ENCODE data around the gene COL27A1. TPM values are rescaled to one million over a fixed set of nuclear protein-coding genes. Genes with fewer than 3 reads are reported as not detected.

The COL27A1 gene
- polyA plus RNA-seq, 2 of the 4 experiments (the other 2 are of a cell fraction), result 6.9 to 20.6 TPM

- FAIRE-seq, result no peak
- peaks cover 25% of the 10 kb centered on the region for H3K4me1 ChIP-seq
Measured at GRCh38 chr9:114166103-114166470, 10.8 kb downstream of the COL27A1 start.

DNA sequence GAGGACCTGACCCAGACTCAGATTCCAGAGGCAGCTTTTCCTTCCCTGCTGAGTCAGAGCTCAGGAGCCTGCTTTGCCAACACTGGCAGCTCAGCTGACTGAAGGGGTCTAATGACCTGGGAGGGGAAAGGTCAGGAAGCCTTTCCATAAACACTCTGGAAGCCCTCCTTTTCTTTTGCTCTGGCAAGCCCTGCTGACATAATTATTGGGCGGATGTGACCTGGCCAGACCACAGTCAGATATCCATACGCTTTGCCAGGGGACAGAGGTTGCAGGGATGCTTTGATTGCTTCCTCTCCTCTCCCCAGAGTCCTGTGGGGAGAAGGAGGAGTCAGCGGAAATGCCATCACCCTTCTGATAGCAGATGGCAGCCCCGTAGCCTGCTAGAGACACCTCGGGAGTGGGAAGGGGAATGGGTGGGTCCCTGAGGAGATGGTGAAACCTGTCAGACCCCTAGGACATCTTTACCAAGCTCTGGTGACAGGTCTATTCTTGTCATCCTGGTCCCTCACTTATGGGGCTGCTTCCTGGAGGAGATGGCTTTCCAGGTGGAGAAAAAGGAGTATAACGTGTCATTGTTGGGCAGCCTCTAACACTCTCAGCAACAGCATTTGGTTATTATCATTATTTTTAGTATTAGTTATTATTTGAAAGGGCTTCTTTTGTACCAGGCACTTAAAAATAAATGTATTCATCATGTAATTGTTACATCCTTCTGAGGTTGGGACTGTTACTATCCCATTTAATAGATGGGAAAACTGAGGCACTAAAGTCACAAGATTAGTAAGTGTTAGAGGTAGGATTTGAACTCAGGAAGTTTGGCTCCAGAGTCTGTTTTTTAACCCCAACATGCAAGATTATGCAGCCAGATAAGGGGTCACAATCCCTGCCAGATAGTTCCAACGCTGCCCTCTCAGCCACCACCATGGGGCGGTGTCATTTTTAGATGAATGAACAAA lies 11.6 kb downstream of the COL27A1 start:
- no peak overlapping the region for H3K27ac ChIP-seq
- WGBS (ENCODE audit: missing lambda C conversion rate), result 95% methylated on average over 8 of the region's 8 CpGs
- FAIRE-seq (no peak), ATAC-seq (no peak), DNase-seq (ENCODE audit: low read depth in 1 of 2, low spot score in 1 of 2) (no peak)
- H3K4me2 ChIP-seq, result no peak overlapping the region
- H3K4me3 ChIP-seq, result no peak overlapping the region
- TF ChIP-seq SMC3 (IDR thresholded peaks at IDR 0.05), result no peak
- H3K4me1 ChIP-seq, result peaks cover 25% of the 10 kb centered on the region
- ChIA-PET CTCF (interaction anchor here (4.1 to 4.8 kb wide), 2 partner anchors 12 to 124 kb away, joined by 16 to 29 read pairs; partner anchors contain the start of gene COL27A1), POLR2A (no interaction called here)
- H3K9me3 ChIP-seq, result no peaks in the 10 kb centered on the region

More at GRCh38 chr9:114166103-114166470, 10.8 kb downstream of the COL27A1 start:
- no peak for TF ChIP-seq RAD21 (conservative IDR thresholded peaks at IDR 0.05 in 1 of 2, IDR thresholded peaks at IDR 0.05 in 1 of 2)
- no peak for TF ChIP-seq ELK1 (IDR thresholded peaks at IDR 0.05; ENCODE audit: low read depth, low read length)
- no peak for TF ChIP-seq TFCP2L1 (CRISPR knock-in tag; IDR thresholded peaks at IDR 0.05)
- no peak for TF ChIP-seq FOXS1 (CRISPR knock-in tag; IDR thresholded peaks at IDR 0.05)
- no peak for TF ChIP-seq NR3C1 (IDR thresholded peaks at IDR 0.05)
- TF ChIP-seq JUNB (IDR thresholded peaks at IDR 0.05), result no peak
- TF ChIP-seq CBX8 (IDR thresholded peaks at IDR 0.05), result no peak
- no peak for TF ChIP-seq CHD4 (IDR thresholded peaks at IDR 0.05; ENCODE audit: borderline replicate concordance)
- TF ChIP-seq ESRRA (IDR thresholded peaks at IDR 0.05; ENCODE audit: borderline replicate concordance, low read length), result no peak
- TF ChIP-seq ZNF302 (CRISPR knock-in tag; IDR thresholded peaks at IDR 0.05), result no peak
- no peak for TF ChIP-seq CBX2 (IDR thresholded peaks at IDR 0.05; ENCODE audit: borderline replicate concordance, low read depth)
- no peak for TF ChIP-seq KDM1A (IDR thresholded peaks at IDR 0.05; ENCODE audit: low read depth)
- no peak for TF ChIP-seq FOSL2 (IDR thresholded peaks at IDR 0.05)
- no peak for TF ChIP-seq FOSL2 (CRISPR knock-in tag; IDR thresholded peaks at IDR 0.05)
- no peak for TF ChIP-seq EHMT2 (IDR thresholded peaks at IDR 0.05; ENCODE audit: low read depth)
- TF ChIP-seq EHF (CRISPR knock-in tag; IDR thresholded peaks at IDR 0.05), result no peak
- no peak for TF ChIP-seq SMC3 (IDR thresholded peaks at IDR 0.05)
- TF ChIP-seq EP300 (IDR thresholded peaks at IDR 0.05), result no peak
- TF ChIP-seq NFE2L2 (conservative IDR thresholded peaks at IDR 0.05; ENCODE audit: low read length), result no peak
- no peak for TF ChIP-seq USF2 (IDR thresholded peaks at IDR 0.05)
- TF ChIP-seq MAZ (IDR thresholded peaks at IDR 0.05; ENCODE audit: borderline replicate concordance, low read depth, low read length), result no peak
- ChIA-PET CTCF (interaction anchor here (4.1 to 4.8 kb wide), 2 partner anchors 11 to 124 kb away, joined by 16 to 29 read pairs; partner anchors contain the start of gene COL27A1), POLR2A (no interaction called here)
- Histone ChIP-seq H3K4me2 (no peak overlapping the region), H3K27ac (no peak overlapping the region), H3K9me3 (no peaks in the 10 kb centered on the region), H3K4me3 (no peak overlapping the region)
- no peak for ATAC-seq
- WGBS (ENCODE audit: missing lambda C conversion rate), result 82% methylated on average over 1 of the region's 1 CpG
- no peak for DNase-seq (ENCODE audit: low read depth in 1 of 2, low spot score in 1 of 2)

DNA sequence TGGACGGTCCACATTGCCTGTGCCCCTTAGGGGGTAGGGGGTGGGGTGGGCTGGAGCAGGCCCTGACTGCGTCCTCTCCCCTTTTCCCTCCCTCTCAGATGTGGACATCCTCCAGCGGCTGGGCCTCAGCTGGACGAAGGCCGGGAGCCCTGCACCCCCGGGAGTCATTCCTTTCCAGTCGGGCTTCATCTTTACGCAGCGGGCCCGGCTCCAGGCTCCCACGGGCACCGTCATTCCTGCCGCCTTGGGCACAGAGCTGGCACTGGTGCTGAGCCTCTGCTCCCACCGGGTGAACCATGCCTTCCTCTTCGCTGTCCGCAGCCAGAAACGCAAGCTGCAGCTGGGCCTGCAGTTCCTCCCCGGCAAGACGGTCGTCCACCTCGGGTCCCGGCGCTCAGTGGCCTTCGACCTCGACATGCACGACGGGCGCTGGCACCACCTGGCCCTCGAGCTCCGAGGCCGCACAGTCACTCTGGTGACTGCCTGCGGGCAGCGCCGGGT lies 12.3 kb downstream of the COL27A1 start:
- DNase-seq (ENCODE audit: low read depth in 1 of 2, low spot score in 1 of 2) (no peak), FAIRE-seq (no peak), ATAC-seq (no peak)
- H3K4me2 ChIP-seq, result no peak overlapping the region
- H3K4me1 ChIP-seq, result peaks cover 19% of the 10 kb centered on the region
- H3K4me3 ChIP-seq, result no peak overlapping the region
- ChIA-PET POLR2A (no interaction called here), CTCF (interaction anchor here (1.8 to 4.8 kb wide), 3 partner anchors 12 to 123 kb away, joined by 8 to 29 read pairs (median 16); partner anchors contain the start of gene COL27A1)
- H3K27ac ChIP-seq, result no peak overlapping the region
- no peaks in the 10 kb centered on the region for H3K9me3 ChIP-seq
- TF ChIP-seq RAD21 (conservative IDR thresholded peaks at IDR 0.05 in 1 of 2, IDR thresholded peaks at IDR 0.05 in 1 of 2) (no peak), RCOR1 (IDR thresholded peaks at IDR 0.05; ENCODE audit: low read depth, low read length) (no peak), HOXB5 (CRISPR knock-in tag; IDR thresholded peaks at IDR 0.05) (no peak), KDM5A (IDR thresholded peaks at IDR 0.05) (no peak), EP300 (IDR thresholded peaks at IDR 0.05) (no peak), ZSCAN20 (CRISPR knock-in tag; IDR thresholded peaks at IDR 0.05) (no peak), CHD2 (IDR thresholded peaks at IDR 0.05; ENCODE audit: low read length, partially characterized antibody) (no peak), SMC3 (IDR thresholded peaks at IDR 0.05) (no peak), MYC (IDR thresholded peaks at IDR 0.05; ENCODE audit: borderline replicate concordance, low read length) (no peak), CEBPB (IDR thresholded peaks at IDR 0.05) (no peak), ZC3H11A (IDR thresholded peaks at IDR 0.05) (no peak), HOXA7 (CRISPR knock-in tag; IDR thresholded peaks at IDR 0.05) (no peak), BCL3 (IDR thresholded peaks at IDR 0.05) (no peak), BHLHE40 (IDR thresholded peaks at IDR 0.05; ENCODE audit: low read depth, low read length) (no peak), FOSB (CRISPR knock-in tag; IDR thresholded peaks at IDR 0.05) (no peak)
- WGBS (ENCODE audit: missing lambda C conversion rate), result 98% methylated on average over 24 of the region's 34 CpGs

Measured in A549 (cell line).